ENCODE measurements around the gene HLA-DPA1.
"Not testable (repeated sequence)": the region's sequence is repeated elsewhere in the genome, so short reads cannot be mapped to it uniquely, and the experiment has no call there.

Gene HLA-DPA1

GRCh38 chr6:33104887-33105286, 31.4 kb upstream of the HLA-DPA1 start:
- Histone ChIP-seq H3K9ac (ENCODE audit: low read depth, low read length) (no peak overlapping the region), H3K36me3 (ENCODE audit: insufficient read depth, low read length) (no peaks in the 10 kb centered on the region), H3K9me3 (ENCODE audit: control insufficient read depth, insufficient read depth, low read length) (peaks cover 5% of the 10 kb centered on the region), H3K4me1 (ENCODE audit: insufficient read depth, low read length) (no peaks in the 10 kb centered on the region)

- no peaks in the 10 kb centered on the region for H3K36me3 ChIP-seq (ENCODE audit: insufficient read depth, low read length)
- H3K9me3 ChIP-seq (ENCODE audit: control insufficient read depth, insufficient read depth, low read length) = peaks cover 5% of the 10 kb centered on the region
- no peaks in the 10 kb centered on the region for H3K4me1 ChIP-seq (ENCODE audit: insufficient read depth, low read length)
- no peak overlapping the region for H3K9ac ChIP-seq (ENCODE audit: low read depth, low read length)
Measured at GRCh38 chr6:33103776-33104175, 30.3 kb upstream of the HLA-DPA1 start.

- not testable (repeated sequence) for H3K36me3 ChIP-seq (ENCODE audit: insufficient read depth, low read length); H3K4me1 ChIP-seq (ENCODE audit: insufficient read depth, low read length); H3K9me3 ChIP-seq (ENCODE audit: control insufficient read depth, insufficient read depth, low read length); H3K9ac ChIP-seq (ENCODE audit: low read depth, low read length)
Measured at GRCh38 chr6:33101121-33101737, 27.8 kb upstream of the HLA-DPA1 start.

GRCh38 chr6:33095681-33096080, 22.2 kb upstream of the HLA-DPA1 start:
- Histone ChIP-seq H3K9me3 (ENCODE audit: control insufficient read depth, insufficient read depth, low read length) (no peaks in the 10 kb centered on the region; the same call in 1 of the 2 replicates), H3K4me1 (ENCODE audit: insufficient read depth, low read length) (no peaks in the 10 kb centered on the region), H3K36me3 (ENCODE audit: insufficient read depth, low read length) (no peaks in the 10 kb centered on the region), H3K9ac (ENCODE audit: low read depth, low read length) (no peak overlapping the region)

GRCh38 chr6:33093855-33094254, 20.4 kb upstream of the HLA-DPA1 start:
- Histone ChIP-seq H3K9me3 (ENCODE audit: control insufficient read depth, insufficient read depth, low read length) (no peaks in the 10 kb centered on the region; the same call in 1 of the 2 replicates), H3K9ac (ENCODE audit: low read depth, low read length) (no peak overlapping the region), H3K36me3 (ENCODE audit: insufficient read depth, low read length) (no peaks in the 10 kb centered on the region), H3K4me1 (ENCODE audit: insufficient read depth, low read length) (no peaks in the 10 kb centered on the region)

- no peak overlapping the region for H3K9ac ChIP-seq (ENCODE audit: low read depth, low read length)
- H3K36me3 ChIP-seq (ENCODE audit: insufficient read depth, low read length) = no peaks in the 10 kb centered on the region
- H3K9me3 ChIP-seq (ENCODE audit: control insufficient read depth, insufficient read depth, low read length) = no peaks in the 10 kb centered on the region
- H3K4me1 ChIP-seq (ENCODE audit: insufficient read depth, low read length) = no peaks in the 10 kb centered on the region
Measured at GRCh38 chr6:33092385-33092784, 18.9 kb upstream of the HLA-DPA1 start.

- H3K9me3 ChIP-seq (ENCODE audit: control insufficient read depth, insufficient read depth, low read length) = no peaks in the 10 kb centered on the region
- no peaks in the 10 kb centered on the region for H3K4me1 ChIP-seq (ENCODE audit: insufficient read depth, low read length)
- no peaks in the 10 kb centered on the region for H3K36me3 ChIP-seq (ENCODE audit: insufficient read depth, low read length)
- no peak overlapping the region for H3K9ac ChIP-seq (ENCODE audit: low read depth, low read length)
Measured at GRCh38 chr6:33091957-33092356, 18.5 kb upstream of the HLA-DPA1 start.

- Histone ChIP-seq H3K4me1 (ENCODE audit: insufficient read depth, low read length) (no peaks in the 10 kb centered on the region), H3K9me3 (ENCODE audit: control insufficient read depth, insufficient read depth, low read length) (no peaks in the 10 kb centered on the region), H3K36me3 (ENCODE audit: insufficient read depth, low read length) (no peaks in the 10 kb centered on the region), H3K9ac (ENCODE audit: low read depth, low read length) (no peak overlapping the region)
Measured at GRCh38 chr6:33088931-33089620, 15.6 kb upstream of the HLA-DPA1 start.

GRCh38 chr6:33088258-33088930, 14.9 kb upstream of the HLA-DPA1 start:
- Histone ChIP-seq H3K4me1 (ENCODE audit: insufficient read depth, low read length) (no peaks in the 10 kb centered on the region), H3K36me3 (ENCODE audit: insufficient read depth, low read length) (no peaks in the 10 kb centered on the region)

GRCh38 chr6:33085627-33086026, 12.2 kb upstream of the HLA-DPA1 start:
- H3K4me1 ChIP-seq (ENCODE audit: insufficient read depth, low read length) = no peaks in the 10 kb centered on the region

More at GRCh38 chr6:33088258-33088930, 14.9 kb upstream of the HLA-DPA1 start:
- Histone ChIP-seq H3K9me3 (ENCODE audit: control insufficient read depth, insufficient read depth, low read length) (no peaks in the 10 kb centered on the region), H3K9ac (ENCODE audit: low read depth, low read length) (no peak overlapping the region)

GRCh38 chr6:33082702-33083101, 9.3 kb upstream of the HLA-DPA1 start:
- Histone ChIP-seq H3K9me3 (ENCODE audit: control insufficient read depth, insufficient read depth, low read length) (no peaks in the 10 kb centered on the region), H3K36me3 (ENCODE audit: insufficient read depth, low read length) (no peaks in the 10 kb centered on the region), H3K9ac (ENCODE audit: low read depth, low read length) (no peak overlapping the region), H3K4me1 (ENCODE audit: insufficient read depth, low read length) (no peaks in the 10 kb centered on the region)

More at GRCh38 chr6:33085627-33086026, 12.2 kb upstream of the HLA-DPA1 start:
- Histone ChIP-seq H3K36me3 (ENCODE audit: insufficient read depth, low read length) (no peaks in the 10 kb centered on the region), H3K9me3 (ENCODE audit: control insufficient read depth, insufficient read depth, low read length) (no peaks in the 10 kb centered on the region), H3K9ac (ENCODE audit: low read depth, low read length) (no peak overlapping the region)

GRCh38 chr6:33081098-33081824, 7.8 kb upstream of the HLA-DPA1 start:
- no peaks in the 10 kb centered on the region for H3K4me1 ChIP-seq (ENCODE audit: insufficient read depth, low read length)
- H3K36me3 ChIP-seq (ENCODE audit: insufficient read depth, low read length) = no peaks in the 10 kb centered on the region
- peak overlapping the region; percentile 81 for H3K9ac ChIP-seq (ENCODE audit: low read depth, low read length)
- no peaks in the 10 kb centered on the region for H3K9me3 ChIP-seq (ENCODE audit: control insufficient read depth, insufficient read depth, low read length)

GRCh38 chr6:33080127-33081089, 7.0 kb upstream of the HLA-DPA1 start:
- H3K4me1 ChIP-seq (ENCODE audit: insufficient read depth, low read length) = no peaks in the 10 kb centered on the region
- no peaks in the 10 kb centered on the region for H3K9me3 ChIP-seq (ENCODE audit: control insufficient read depth, insufficient read depth, low read length)
- peak overlapping the region; percentile 81 for H3K9ac ChIP-seq (ENCODE audit: low read depth, low read length)
- no peaks in the 10 kb centered on the region for H3K36me3 ChIP-seq (ENCODE audit: insufficient read depth, low read length)

Data from ES-I3 (cell line).